GM19395 (cell line): ENCODE results near the gene CENPP.

Experiments
- ATAC-seq: cut with Tn5 transposase; IDR thresholded peaks from one replicate; pipeline ENCODE4 v1.9.1; 2021; ENCODE audit warnings: mild to moderate bottlenecking, moderate library complexity; ENCODE audit not compliant: unreplicated experiment

The CENPP gene

GRCh38 chr9:92474587-92474986, 148.8 kb downstream of the CENPP start:
- ATAC-seq, result no peak

GRCh38 chr9:92476962-92477361, 151.2 kb downstream of the CENPP start:
- no peak for ATAC-seq

GRCh38 chr9:92478783-92479182, 153.0 kb downstream of the CENPP start:
- no peak for ATAC-seq

DNA sequence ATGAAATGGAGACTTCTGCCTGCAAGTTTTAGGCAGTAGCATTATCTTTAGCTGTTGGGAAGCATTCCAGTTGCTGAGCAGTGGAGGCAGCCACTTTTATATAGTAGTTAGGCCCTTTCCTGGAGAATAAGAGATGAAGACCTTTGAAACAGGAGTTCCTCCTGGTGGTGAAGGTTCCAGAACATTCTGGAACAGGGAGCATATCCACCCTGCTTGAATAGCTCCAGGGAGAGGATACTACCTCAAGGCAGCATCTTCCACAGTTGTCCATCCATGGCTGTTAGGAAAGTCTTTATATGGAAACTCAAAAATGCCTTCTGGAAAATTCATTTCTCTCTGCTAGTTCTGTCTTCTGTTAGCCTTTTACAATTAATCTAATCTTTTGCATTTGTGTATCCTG, 153.6 kb downstream of the CENPP start:
- ATAC-seq, result no peak

- no peak for ATAC-seq
Observed at GRCh38 chr9:92480291-92480771, 154.6 kb downstream of the CENPP start.

- no peak for ATAC-seq
Observed at GRCh38 chr9:92480986-92481633, 155.4 kb downstream of the CENPP start.

- no peak for ATAC-seq
Observed at GRCh38 chr9:92482329-92482728, 156.6 kb downstream of the CENPP start, which contains the start of gene ASPN. Gene ASPN (minus strand): TSS chr9:92482506.

DNA sequence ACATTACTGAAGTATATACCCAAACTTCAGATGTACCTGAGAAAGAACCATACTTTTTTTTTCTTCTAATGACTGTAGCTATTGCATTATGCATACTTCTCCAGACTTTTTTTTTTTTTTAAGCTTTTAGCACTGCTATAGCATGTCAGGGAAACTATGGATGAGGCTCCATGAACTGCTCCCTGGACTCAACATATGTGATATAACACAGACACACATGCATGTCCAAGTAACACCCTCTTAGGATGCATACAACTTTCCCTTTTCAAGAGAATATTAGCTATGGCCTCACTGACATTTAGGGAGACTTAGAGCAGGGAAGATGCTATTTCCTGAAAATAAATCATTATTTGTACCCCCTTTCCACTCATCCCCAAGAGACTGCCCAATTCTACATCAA, 157.1 kb downstream of the CENPP start:
- ATAC-seq, result no peak

DNA sequence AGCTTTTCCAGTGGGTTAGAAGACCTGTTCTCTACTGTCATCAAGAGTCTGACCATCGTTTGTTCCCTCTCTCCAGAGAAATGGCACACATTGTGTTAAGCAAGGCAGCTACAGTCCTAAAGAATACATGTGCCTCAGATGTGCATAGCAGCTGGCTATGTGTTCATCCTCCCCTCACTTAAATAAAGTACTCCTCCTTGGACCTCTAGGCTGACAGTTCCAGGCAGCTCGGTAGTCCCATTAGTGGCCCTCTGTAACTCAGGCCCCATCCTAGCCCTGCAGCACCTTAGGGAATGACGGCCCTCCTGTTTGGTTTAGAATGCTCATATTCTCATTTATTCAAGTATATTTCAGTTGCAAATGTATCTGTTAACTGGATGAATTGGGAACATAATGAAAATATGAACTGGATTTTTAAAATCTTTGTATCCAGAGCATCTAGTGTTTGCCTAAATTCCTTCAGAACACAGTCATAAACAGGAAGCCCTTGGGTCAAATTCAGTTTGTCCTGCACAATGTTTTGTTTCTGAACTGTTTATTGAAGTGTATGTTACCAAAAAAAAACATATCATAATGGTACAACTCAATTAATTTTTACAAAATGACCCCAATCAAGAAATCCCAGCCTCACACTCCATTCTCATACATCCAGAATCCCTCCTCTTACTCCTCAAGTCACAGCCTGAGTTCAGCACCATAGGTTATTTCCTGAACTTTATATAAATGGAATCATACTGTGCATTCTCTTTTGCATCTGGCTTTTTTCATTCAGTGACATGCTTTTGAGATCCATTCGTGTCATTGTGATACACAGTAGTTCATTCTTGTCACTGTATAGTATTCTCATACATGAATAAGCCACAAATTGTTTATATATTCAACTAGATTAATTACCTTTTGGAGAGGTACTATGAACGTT, 158.1 kb downstream of the CENPP start:
- ATAC-seq, result no peak

DNA sequence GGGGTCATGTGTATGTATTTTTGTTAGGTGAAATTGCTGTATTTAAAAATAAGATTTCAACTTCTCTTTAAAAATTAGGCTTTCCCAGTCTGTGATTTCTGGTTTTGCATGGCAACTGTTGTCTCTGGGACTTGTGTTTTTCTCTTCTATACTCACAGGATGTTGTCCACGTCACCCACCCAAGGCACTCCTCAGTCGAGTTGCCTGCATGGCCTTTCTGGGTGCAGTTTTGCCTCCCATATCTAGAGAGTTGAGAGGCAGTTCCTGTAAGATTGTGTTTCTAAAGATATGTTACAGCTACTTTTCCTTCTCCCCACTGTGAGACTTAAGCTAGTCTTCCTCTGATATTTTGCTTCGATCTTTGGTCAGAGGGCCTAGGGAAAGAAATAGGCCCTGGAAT, 158.8 kb downstream of the CENPP start:
- no peak for ATAC-seq

- ATAC-seq, result no peak
Observed at GRCh38 chr9:92486371-92486770, 160.6 kb downstream of the CENPP start.

DNA sequence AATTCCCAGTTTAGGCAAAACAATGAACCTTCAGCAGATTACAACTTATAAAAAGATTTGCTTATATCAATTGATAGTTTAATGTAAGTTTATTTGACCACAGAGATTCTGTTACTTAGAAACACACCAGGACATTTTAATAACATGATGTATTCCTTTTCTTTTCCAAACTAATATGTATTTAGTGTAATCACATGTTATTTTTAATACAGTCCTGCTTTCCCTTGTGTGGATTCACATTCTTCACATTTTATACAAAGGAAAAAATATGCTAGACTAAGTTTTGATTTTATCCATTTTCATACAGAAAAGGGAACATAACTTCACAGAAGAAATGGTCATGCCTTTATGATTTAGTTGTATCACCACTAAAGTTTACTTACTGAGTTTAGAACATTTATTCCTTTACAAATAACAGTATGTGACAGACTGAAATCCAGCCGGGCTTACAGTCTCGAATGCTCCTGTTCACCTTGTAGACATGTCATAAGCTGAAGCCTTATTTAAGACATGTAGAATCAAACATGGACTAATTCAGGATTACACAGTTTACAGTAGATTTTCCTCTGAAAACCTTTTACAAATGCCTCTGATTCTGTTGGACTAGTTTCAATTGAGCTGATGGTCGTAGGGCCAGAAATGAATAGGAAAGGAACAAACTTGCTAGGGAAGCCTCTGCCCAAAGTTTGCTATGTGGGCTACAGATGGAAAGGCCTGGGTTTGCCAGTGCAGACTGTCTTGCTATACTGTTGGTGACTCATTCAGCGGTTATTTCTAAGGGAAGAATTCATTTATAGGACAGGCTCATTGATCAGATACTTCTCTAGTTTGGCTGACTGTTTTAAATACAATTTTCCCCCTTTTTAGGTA, 163.2 kb downstream of the CENPP start:
- ATAC-seq, result no peak

DNA sequence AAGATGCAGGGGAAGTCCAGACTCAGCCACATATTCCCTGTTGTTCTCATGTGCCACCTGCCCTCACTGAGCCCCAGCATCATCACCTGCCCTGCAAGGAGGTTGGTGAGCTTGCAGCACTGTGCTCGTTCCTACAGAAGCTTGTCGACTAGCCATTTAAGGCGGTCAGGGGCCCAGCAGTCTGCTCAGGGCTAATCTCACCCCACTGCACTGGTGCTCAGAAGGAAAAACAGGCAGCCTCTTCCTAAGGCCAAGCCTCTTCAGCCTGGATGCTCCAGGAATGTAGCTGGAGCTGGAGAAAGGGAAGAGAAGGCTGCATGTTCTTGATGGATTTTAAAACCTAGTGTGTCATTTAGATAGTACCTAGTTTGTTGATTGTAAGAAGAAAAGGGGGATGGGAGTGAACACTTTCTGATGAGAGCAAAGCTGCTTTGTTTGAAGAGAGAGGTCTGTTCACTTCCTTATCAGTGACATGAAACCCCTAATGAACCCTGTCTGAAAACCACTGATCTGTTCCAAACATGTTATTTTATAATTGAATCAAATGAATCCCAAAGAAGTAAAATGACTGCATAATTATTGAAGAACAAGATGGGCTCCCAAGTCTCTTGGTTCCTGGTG, 167.1 kb downstream of the CENPP start:
- ATAC-seq, result no peak

- ATAC-seq, result no peak
Observed at GRCh38 chr9:92493749-92494387, 168.1 kb downstream of the CENPP start.

DNA sequence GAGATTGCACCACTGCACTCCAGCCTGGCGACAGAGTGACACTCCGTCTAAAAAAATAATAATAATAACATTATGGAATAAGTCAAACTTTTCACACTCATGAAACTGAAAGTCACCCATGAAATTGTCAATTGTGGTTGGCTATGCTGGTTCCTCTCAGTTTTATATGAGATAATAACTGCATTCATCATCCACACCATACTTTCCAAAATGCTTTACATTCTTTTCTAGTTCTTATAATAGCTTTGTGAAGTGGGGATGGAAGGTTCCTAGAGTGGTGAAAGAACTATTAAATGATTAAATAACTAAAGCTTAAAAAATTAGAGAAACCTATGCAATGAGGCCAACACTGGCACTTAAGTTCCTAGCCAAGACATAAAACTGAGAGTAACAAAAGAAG, 169.1 kb downstream of the CENPP start:
- ATAC-seq, result no peak

DNA sequence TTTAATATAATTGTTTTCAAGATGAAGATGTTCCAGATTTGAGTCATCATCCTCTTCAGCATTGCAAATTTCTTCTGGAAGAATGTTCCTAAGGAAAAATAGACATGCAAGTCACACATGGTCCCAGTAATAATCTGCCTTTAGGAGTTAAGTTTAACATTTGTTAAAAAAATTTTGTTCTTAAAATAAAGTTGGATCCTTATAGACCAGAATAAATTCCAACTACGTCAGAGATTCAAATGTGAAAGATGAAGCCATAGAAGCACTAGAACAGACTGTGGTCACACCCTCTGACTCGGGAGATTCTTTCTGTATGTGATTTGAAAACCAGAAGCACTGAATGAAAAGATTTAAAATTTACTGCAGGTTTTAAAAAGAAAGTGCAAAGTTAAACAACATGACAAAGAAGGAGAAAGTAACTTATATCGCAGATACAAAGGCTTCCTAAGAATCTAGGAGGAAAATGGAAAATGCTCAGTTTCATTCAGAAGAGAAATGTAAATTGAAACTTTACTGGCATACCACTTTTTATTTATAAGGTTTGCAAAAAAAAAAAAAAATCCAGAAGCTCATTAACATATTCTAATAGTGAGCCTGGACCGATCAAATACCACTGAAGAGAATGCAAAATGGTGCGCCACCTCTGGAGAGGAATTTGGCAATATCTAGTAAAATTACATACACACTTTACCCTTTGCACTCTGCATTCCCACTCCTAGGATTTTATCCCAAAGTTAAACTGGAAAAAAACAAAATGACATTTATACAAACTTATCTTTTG, 170.8 kb downstream of the CENPP start:
- no peak for ATAC-seq

DNA sequence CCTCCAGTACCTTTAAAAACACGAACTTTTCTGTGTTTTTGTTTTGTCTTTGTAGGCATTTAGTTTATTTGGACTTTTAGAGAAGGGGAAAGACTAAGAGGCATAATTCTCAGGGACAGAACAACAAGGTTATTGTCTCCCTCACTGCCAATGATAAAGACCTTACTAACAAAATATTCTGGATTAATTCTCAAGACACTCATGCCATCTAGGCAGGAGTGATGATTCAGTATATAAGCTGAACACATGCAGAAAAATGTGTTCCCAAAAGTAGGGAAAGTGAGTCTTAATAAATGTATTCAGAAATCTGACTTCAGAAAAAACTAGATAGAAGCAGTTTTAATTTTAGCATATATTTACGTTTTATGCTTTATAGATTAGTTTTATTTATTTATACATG, 173.9 kb downstream of the CENPP start:
- no peak for ATAC-seq

DNA sequence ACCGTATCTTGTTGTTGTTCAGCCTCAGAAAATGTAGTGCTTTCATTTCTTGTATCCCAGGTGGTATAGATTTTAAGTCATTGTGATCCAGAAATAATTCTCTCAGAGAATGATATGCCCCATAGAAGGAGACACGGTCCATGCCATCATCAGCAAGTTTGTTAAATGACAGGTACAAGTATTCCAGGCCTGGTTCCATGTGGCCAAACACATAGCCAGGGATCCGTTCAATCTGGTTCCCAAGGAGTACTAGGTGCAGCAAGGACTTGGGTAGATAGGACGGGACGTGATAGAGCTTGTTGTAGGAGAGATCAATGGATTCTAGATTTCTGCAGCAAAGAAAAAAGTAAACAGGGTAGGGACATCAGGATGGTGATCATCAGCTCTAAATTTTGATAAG, 175.0 kb downstream of the CENPP start:
- ATAC-seq, result no peak

- ATAC-seq, result no peak
Observed at GRCh38 chr9:92501671-92502393, 176.1 kb downstream of the CENPP start.
